LNCaP clone FGC (cell line): ENCODE measurements around the gene SSX2B.
"Not testable (repeated sequence)": the region's sequence is repeated elsewhere in the genome, so short reads cannot be mapped to it uniquely, and the experiment has no call there.

Experiments used
- DNase-seq: peaks from one replicate; pipeline ENCODE4 v3.0.0-alpha.2; 2011; ENCODE audit warnings: low read depth
- H3K4me3 ChIP-seq: 2 replicates; pipeline ENCODE4 v1.5.1; 2011; ENCODE audit warnings: mild to moderate bottlenecking, low read depth, low read length, control low read depth

The SSX2B gene

GRCh38 chrX:52750952-52751351 is at the start of gene SSX2B:
Gene SSX2B (plus strand): TSS chrX:52751252. CDS start chrX:52752681, 1,429 bp downstream.
- not testable (repeated sequence) for H3K4me3 ChIP-seq, DNase-seq

GRCh38 chrX:52707078-52707477 is 44.0 kb upstream of the SSX2B start, which contains the start of gene SSX2:
Gene SSX2 (minus strand): TSS chrX:52707178. CDS start chrX:52705749, 1,429 bp downstream.
- not testable (repeated sequence) for H3K4me3 ChIP-seq, DNase-seq

GRCh38 chrX:52765983-52766382 is 14.9 kb downstream of the SSX2B start:
- not testable (repeated sequence) for DNase-seq, H3K4me3 ChIP-seq

- DNase-seq, H3K4me3 ChIP-seq: not testable (repeated sequence)
These were observed 22.5 kb downstream of the SSX2B start for GRCh38 chrX:52773504-52773903.

GRCh38 chrX:52797327-52797726 is 46.3 kb downstream of the SSX2B start, which contains the start of gene SPANXN5:
Gene SPANXN5 (minus strand): TSS chrX:52797427. CDS start chrX:52797348, 79 bp downstream.
- DNase-seq, H3K4me3 ChIP-seq: not testable (repeated sequence)

- not testable (repeated sequence) for H3K4me3 ChIP-seq, DNase-seq
These were observed 53.8 kb downstream of the SSX2B start for GRCh38 chrX:52804876-52805275.
